HG03175 (cell line): ENCODE measurements around the gene ARHGEF12.

Experiments
- ATAC-seq: cut with Tn5 transposase; IDR thresholded peaks from one replicate; pipeline ENCODE4 v1.9.1; 2021; ENCODE audit warnings: mild to moderate bottlenecking, moderate library complexity; ENCODE audit not compliant: unreplicated experiment

ARHGEF12 gene

DNA sequence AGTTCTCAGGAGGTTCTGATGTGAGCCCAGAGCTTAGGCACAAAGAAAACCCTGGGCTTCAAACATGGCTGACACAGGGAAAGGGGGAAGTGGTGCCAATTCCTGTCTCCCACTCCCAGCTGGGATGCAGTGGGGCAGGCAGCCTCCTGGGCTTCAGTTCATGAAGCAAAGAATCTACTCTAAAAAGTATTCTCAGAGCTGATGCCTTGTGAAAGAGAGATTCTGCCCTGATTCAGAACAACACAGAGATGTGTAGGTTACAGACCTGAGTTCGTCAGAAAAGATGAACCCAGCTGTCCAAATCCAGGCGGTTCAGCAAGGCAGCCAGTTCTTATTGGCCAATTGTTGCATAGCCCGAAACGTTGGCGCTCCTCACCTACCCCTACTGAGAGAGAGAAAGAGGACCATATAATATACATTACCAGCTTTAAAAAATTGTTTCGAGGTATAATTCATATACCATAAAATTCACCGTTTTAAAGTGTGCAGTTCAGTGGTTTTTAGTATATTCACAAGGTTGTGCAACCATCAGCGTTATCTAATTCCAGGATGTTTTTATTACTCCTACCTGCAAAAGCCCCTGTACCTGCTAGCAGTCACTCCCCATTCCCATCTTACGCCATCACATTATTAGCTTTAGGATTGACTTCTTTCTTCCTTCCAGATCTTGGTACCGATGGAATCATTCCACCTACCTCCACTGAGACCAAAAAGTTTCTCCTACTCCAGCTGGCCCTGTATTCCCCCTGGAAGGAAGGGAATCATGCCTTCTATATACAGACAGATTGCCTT, 18.3 kb upstream of the ARHGEF12 start:
- no peak for ATAC-seq

DNA sequence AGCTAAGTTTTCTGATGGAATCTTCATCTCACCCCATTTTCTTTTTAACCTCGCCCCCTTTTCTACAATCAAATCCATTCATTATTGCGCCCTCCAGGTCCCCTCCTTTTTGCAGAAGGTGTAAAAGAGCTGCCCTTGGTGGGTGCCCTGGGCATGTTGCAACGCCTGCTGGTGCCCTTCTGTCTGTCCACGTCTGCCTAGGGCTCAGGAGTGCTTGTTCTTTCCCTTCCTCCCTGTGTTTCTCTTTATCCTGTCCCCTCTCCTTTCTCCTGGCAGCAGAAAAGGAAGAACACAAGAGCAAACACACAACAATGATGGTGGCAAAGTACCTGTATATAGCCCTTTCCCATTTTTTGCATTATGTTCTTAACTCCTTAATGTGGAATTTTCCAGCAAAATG, 17.3 kb upstream of the ARHGEF12 start:
- ATAC-seq, result no peak

DNA sequence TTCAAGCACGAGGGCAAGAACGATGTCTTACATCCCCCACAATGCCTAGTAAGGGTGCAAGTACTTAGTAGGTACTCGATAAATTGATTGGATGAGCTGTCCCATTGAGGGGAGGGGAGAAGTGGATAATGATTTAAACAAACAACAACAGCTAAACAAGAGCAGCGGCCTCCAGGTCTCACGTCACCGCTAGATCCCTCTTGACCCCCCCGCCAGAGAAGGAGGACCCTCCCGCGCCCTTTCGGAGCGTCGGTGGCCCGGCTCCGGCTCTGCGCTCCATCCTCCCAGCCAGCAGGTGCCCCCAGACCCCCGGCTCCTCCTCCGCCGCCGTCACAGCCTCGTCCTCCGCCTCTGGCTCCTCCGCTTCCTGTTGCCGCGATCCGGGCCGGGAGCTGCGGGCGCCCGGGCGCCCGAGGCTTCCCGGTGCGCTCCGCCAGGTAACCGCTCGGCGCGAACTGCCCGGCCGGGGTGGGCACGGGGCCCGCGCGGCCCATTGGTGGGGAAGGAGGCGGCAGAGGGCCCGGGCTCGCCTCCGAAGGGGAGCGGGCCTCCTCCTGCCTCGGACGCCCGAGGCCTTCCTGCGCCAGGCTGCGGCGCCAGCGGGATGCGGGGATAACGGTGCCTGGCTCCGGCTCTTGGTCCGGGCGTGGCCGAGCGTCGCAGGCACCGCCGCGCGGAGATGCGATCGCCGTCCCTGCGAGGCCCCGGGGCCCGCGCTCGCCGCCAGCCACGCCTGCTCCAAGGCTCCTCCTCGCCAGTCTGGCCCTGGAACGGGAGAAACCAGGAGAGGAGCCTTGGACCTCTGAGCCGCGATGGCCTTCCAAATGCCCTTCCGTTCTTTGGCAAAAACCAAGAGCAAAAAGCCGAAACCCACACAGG, 11.0 kb upstream of the ARHGEF12 start, which contains the start of gene TLCD5:
Gene TLCD5, plus strand, starts transcription at position 368 of the 879 bp plus-strand sequence. CDS start 2,143 bp downstream, outside the sequence.
- ATAC-seq, result peak; percentile 62

DNA sequence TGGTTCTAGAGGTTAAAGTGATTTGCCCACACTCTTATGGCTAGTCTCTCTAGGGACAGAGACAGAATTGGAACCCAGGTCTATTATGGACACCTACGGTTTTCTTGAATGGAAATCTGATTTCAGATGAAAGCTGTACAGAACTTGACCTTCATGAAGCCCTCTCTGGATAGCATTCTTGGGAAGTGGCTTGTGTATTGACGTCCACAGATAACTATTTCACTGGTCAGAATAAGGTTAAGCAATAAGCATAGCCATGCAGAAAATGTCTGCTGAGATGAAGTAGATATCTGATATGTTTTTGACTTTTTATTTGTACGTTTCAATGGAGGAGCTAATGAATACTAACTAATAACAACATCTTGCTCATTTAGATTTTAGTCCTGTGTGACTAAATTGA, 10.0 kb upstream of the ARHGEF12 start:
- ATAC-seq, result no peak

DNA sequence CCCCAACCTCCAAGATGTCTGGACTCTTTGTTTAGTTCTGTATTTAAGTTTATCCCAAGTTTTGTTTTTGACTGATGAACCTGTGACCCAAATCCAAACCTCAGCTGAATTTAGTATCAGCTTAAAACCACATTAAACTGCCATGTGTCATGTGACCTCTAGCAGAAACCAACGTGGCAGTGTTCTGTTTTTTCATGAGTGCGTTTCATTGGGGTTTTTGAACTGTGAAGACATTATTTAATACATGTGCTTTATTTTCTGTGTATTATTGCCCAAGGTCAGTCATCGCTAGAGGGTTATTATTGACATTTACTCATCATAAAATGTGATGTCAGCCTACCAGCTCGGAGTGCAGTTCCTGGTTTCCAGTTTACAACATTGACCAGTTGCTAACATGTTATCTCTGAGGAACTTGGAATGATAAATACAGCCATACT, 9.3 kb upstream of the ARHGEF12 start:
- no peak for ATAC-seq

DNA sequence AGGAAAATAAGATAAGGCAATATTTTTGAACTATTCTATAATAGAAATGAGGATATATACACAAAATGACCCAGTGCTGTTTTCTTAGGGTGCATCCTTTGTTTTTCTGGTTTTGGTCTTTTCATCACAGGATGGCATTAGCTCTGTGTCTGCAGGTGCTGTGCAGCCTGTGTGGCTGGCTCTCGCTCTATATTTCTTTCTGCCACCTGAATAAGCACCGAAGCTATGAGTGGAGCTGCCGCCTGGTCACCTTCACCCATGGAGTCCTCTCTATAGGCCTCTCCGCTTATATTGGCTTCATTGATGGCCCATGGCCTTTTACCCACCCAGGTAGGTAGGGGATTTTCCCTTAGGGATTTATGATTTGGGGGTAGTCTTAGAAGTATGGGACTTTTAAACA, 8.9 kb upstream of the ARHGEF12 start:
- ATAC-seq, result no peak

DNA sequence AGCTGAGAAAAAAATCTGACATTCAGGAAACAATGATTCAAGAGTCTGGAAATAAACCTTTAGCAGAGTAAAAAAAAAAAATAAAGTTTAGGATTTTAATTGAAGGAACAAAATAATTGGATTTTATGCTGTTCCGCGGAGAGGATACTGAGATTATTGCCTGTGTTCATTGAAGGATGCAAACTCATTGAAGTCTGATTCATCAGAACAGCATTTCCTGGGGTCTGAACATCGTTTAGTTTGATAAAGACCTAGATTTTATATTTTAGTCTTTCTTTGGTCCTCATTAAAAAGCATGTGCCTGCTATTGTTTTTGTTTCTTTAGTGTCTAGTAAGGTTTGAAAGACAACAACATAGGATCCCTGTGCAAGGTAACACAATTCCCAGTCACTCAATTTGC, 6.7 kb upstream of the ARHGEF12 start:
- ATAC-seq, result no peak

DNA sequence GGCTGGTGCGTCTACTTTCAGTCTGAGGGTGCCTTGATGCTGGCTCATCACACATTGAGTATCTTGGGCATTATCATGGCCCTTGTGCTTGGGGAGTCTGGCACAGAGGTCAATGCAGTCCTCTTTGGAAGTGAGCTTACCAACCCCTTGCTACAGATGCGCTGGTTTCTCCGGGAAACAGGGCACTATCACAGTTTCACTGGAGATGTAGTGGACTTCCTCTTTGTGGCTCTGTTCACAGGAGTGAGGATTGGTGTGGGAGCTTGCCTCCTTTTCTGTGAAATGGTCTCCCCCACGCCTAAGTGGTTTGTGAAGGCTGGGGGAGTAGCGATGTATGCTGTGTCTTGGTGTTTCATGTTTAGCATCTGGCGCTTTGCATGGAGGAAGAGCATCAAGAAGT, 6.2 kb upstream of the ARHGEF12 start:
- ATAC-seq, result no peak

DNA sequence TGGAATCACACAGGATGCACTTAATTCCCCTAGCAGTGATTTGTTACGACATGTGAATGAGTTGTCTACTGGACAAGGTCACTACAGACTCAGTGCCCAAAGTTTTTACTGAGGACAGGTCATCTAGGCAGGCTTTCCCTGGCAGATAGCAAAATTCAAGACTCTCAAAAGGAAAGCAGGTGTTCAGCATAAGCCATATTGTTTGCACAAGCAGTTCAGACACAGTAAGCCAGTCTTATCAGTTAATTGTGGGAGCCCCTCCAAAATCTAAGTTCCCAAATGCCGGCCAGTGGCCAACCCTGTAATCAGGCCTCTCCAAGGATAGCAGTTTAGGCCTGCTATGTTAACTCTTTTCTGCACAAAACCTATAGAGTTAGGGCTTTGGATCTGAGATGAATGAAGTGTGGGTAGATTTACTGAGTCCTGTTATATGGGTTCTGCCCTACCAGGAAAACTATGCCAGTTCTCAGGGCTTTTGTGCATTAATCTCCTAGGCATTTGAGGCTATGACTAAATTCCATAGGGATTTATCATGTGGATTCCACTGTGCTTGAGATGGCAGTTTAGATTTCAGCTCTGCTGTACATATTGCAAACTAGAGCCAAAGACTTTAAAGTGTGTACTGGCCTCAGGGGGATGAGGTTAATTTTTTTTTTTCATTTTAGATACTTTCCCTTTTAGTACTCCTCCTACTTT, 4.8 kb upstream of the ARHGEF12 start:
- ATAC-seq, result no peak

DNA sequence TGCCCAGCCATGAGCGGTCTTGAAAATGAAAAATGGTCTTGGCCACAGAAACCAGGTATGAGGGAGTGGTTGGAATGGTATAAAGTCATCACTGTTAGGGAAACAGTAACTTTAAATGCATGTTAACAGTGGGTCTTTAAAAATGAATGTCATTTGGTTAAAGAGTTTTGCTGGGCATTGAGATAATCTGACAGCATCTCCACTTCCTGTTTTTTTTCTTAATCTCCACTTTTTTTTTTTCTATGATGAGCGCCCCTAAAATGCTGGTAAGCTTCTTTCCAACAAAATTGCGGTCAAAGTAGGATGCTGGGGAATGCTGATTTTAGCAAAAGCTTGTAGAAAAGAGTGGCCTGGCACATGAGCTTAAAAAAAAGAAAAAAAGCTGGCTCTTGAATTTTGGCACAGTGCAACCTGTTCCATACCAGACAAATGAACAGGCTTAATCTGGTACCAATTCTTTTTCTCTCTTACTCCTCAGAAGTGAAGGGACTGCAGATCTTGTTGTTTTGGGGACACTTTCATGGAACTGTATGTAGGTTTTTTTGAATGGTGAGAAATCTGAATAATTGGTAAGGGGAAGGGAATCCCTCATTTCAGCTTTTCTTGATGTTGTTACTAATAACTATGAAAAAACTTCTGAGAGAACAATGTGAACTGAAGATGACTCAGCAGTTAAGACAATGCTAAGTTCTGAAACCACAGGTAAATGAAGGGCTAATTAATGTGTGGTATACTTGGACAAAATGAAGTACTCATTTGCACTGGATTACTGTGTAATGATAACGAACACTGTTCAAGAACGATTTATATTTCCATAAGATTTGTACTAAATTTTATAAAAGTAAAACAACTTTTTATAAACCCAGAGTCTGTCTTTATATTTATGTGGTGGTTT, 3.1 kb upstream of the ARHGEF12 start:
- ATAC-seq, result no peak

DNA sequence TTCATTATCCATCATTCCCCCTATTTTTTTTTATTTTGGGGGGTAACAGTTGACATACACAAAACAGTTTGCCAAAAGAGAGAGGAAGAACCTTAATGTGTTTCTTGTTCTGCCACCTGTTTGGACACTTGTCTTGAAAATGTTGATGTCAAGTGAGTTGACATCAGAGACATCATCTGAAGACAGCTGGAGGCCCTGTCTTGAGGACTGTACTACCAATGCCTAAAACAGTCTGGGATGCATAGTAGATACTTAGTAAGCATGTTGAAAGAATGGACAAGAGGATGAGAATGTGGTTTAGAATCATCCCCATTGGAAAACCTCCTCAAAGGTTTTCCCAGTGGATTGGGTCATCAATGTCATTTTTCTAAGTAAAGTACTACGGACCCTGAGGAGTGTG, 2.4 kb upstream of the ARHGEF12 start:
- ATAC-seq, result no peak

DNA sequence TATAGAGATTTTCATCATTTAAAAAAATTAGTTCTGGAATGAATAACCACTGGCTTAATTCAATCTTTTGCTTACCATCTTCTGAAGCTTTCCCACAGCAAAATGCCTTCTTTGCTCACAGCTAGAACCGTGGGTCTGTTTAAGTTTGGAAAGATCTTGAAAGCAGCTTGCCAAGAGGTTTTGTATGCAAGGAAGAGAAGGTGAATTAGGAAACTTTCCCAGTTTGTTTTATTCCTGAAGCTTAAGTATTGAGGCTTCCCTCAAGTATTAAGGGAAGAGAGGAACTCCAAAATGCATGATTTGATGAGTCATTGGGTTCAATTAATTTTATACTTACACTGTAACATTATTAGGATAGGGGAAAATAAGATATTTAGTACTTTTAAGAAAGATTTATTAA, 1.9 kb upstream of the ARHGEF12 start:
- no peak for ATAC-seq

DNA sequence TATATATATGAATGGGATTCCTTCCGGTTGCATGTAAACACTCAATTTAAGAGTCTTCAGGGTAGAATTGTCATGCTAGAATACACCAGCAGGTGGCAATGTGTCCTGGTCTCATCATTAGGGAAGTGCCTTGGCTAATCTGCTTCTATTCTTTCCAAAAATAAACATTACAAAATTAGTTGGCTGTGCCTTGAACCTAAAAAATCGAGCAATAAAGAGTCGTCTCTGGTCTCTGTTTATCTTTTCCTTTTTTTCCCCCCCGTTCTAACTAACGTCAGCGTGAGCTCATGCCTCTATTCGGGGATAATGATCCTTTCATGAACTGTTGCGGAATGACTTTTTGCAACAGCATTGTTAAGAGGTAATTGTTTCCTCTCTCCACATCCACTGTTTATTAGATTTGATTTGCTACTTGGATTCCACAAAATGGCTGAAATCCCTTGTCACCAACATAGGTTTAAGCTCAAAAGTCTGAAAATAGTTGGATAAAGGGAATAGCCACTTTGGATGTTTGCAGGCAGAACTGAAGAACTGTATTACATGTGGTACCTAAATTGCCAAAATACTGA, 1.2 kb upstream of the ARHGEF12 start:
- no peak for ATAC-seq

DNA sequence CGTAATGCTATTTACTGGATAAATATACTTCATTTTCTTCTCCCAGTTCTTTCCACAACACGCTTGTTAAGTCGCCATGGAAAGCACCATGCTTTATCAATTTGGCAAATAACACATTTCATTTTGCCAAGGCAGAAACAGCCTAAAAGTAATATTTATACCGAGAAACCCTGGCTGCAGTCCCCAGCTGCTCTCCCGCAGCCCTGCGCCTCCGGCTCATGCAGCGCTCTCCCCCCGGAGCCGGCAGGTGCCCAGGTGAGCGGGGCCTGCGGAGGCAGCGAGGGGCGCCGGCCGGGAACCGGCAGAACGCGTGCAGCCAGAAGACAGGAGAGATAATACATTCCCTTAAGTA, 681 bp upstream of the ARHGEF12 start:
- ATAC-seq, result peak; percentile 15

DNA sequence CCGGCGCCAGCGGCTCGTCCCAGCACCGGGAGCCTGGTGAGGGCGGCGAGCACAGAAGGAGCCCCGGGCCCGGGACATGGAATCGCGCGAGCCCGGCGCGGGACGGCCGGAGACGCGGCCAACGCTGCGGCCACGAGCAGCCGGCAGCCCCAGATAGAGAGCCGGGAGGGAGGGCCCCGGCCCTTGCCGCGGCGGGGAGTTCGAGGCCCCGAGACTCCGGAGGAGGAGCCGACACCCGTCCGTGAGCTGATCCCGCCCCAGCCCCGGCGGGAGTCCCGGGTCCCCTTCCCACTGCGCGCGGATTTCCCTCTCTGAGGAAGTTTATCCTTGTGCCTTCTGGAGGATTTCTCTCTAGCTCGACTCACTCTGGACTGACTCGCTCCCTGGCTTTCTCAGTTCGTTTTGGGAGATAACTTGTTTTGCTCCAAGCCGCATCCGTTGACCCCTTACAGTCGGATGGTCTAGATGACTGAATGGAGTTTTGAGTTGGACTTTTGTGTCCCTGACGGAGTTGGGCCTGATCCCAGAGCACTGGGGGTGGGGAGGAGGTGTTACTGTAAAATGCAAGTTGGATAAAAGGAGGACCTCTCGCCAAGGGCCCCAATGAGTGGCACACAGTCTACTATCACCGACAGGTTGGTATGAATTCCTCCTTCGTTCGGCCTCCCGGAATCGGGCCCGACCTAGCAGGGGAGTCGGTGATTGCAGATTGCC, 585 bp downstream of the ARHGEF12 start:
- peak; percentile 37 for ATAC-seq

DNA sequence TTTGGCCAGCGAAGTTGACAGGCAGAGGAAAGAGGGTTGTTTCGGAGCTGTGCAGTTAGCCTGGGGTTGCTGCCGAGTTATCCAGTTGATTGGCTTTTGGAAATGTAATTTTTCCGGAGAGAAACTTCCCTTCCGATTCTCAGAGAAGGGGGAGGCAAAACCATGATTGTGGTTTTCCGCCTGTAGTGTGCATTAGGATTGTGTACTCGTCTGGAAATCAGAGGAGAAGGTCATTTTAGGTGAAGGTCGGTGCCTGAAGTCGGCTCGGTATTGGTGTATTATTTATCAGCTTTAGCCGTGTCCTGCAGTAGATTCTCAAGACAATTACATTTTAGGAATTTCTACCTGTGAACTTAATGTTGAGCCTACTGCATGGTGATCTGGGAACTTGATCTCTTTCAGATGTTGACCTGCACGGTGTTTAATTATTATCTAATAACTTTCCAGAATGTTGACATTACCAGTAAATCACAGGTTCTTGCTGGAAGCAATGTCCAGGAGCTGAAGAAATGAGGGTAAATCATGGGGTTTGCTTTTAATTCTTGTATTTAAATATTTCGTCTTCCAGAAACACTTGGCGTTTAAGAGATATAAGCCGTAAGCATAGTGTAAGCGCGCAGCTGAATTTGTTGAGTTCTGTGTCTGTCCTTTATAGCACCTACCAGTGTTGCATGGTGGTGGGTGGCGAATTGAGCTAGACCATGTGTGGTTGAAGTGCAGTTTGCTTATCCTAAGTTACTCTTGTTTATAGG, 1.3 kb downstream of the ARHGEF12 start:
- no peak for ATAC-seq

DNA sequence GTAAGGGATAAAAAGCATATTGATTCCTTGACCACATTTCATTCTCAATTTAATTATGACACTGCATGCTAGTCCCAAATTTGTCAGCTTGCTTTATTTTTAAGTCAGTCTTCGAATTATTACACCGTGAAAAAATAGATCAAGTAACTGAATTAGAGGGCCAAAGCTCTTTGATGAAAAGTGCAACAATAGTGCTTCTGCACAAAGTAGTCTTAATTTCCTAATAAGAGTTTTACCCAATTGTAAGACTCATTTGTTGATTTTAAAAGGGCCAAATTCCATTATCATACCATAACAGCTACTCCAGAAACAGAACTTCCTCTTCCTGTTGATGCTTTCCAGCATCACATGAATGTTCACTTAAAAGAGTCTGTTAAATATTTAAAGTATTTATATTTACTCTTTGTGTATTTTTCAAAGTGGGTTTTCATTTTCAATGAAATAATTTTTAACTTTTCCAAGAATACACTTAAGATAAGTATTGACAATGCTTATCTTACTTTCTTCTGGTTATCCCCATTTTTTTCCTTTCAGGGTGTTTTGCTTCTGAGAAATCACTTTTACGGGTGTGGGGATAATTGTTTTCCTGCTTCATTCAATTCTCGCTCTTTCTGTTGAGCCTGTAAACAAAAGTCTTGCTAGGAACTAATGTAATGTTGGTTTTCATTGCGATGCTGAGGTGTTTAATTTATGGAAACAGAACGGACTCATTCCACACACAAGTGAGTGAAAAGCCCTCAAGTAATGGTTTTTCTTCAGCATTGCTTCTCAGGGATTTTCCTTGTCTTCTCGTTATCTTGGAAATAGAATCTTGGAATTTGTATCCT, 2.1 kb downstream of the ARHGEF12 start:
- ATAC-seq, result no peak

DNA sequence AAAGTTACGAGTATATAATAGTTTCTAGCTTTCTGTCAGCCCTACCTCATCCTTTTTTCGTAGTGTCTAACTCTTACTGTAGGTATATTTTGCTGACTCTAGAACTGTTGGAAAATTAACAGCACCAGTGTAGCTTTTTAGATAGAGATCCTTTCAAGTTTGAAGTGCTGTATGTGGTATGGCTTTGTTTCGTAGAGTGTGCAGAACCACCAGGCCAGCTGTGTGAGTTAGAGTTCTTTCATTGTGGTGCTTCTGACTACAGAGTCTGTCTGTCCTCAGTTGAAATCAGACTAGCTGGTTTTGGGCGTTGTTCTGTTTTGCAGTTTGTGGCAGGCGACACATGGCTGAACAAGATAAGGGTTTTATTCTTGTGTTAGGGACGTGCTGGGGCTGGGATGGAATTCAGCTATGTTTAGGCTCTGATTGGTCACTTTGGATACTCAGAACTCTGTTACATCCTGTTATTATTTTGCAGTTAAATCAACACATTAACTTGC, 3.2 kb downstream of the ARHGEF12 start:
- no peak for ATAC-seq
